ENCODE data around the gene ST6GALNAC3.

ST6GALNAC3 gene

DNA sequence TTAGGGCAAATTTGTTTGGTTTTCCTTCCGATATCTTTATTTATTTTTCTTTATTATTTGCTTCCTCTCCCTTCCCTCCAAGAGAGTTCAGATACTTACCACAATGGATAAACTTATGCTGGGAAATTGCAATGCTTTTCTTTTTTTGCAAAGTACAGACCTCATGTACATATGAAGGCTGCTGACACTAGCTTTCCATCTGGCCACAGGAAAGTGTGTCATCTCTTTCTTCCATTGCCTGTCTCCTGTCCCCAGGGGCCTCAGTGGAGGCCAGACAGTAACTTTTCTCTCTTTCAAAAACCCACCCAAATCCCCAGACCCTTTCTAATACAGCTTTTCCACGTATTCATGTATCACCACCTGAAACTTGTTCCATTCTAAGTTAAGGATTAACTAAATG is 73.9 kb downstream of the ST6GALNAC3 start:
- ChIA-PET CTCF (no interaction called here), POLR2A (no interaction called here)
- TF ChIP-seq, protein P1, sequence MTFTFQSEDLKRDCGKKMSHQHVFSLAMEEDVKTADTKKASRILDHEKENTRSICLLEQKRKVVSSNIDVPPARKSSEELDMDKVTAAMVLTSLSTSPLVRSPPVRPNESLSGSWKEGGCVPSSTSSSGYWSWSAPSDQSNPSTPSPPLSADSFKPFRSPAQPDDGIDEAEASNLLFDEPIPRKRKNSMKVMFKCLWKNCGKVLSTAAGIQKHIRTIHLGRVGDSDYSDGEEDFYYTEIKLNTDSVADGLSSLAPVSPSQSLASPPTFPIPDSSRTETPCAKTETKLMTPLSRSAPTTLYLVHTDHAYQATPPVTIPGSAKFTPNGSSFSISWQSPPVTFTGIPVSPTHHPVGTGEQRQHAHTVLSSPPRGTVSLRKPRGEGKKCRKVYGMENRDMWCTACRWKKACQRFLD (tag by site-specific recombination; IDR thresholded peaks at IDR 0.05), result no peak
- TF ChIP-seq TRIM28 (IDR thresholded peaks at IDR 0.05; ENCODE audit: borderline replicate concordance, low read length) (no peak), ZNF416 (tag by site-specific recombination; IDR thresholded peaks at IDR 0.05) (no peak), ZNF670 (tag by site-specific recombination; IDR thresholded peaks at IDR 0.05; ENCODE audit: low read depth) (no peak), BCL11A (tag by site-specific recombination; IDR thresholded peaks at IDR 0.05; ENCODE audit: low read depth) (no peak), ZBTB17 (tag by site-specific recombination; IDR thresholded peaks at IDR 0.05) (no peak), OSR2 (tag by site-specific recombination; IDR thresholded peaks at IDR 0.05) (no peak)
- H3K36me3 ChIP-seq (ENCODE audit: control insufficient read depth in 2 of 2, insufficient read depth in 1 of 2, low read length in 2 of 2), result no peaks in the 10 kb centered on the region
- no peak overlapping the region for H3K27ac ChIP-seq (ENCODE audit: extremely low read depth, low read depth, low read length)
- no peak overlapping the region for H3K4me3 ChIP-seq (ENCODE audit: low read depth, low read length)
- H3K9me3 ChIP-seq (ENCODE audit: control insufficient read depth, insufficient read depth, low read depth, low read length), result no peaks in the 10 kb centered on the region
- no peaks in the 10 kb centered on the region; the same call in 1 of the 2 replicates for H3K4me1 ChIP-seq (ENCODE audit: control insufficient read depth, insufficient read depth, low read length)

DNA sequence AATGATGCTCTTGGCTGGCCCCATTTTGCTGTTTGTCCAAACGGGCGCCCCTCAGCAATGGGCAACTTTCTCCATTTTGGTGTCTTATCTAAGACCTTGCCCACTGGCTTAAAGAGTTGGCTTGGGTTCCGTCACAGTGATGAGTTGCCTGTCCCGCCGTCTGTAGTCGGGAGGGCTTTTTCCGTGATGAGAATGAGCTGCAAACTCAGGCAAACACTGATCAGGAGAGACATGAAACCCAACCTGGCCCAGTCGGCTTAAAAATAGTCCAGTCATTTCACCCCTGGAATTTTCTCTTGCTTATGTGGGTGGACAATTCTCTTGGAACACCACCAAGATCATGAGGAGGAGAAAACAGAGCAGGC is 79.3 kb downstream of the ST6GALNAC3 start:
- no peak for TF ChIP-seq ATF2 (tag by site-specific recombination; IDR thresholded peaks at IDR 0.05; ENCODE audit: low read depth)
- no peak for TF ChIP-seq EGR2 (tag by site-specific recombination; IDR thresholded peaks at IDR 0.05; ENCODE audit: low read depth)
- TF ChIP-seq ZNF239 (tag by site-specific recombination; IDR thresholded peaks at IDR 0.05), result no peak
- no peak for TF ChIP-seq ZSCAN16 (tag by site-specific recombination; IDR thresholded peaks at IDR 0.05)
- TF ChIP-seq ZNF677 (tag by site-specific recombination; IDR thresholded peaks at IDR 0.05), result no peak
- TF ChIP-seq, protein P2, sequence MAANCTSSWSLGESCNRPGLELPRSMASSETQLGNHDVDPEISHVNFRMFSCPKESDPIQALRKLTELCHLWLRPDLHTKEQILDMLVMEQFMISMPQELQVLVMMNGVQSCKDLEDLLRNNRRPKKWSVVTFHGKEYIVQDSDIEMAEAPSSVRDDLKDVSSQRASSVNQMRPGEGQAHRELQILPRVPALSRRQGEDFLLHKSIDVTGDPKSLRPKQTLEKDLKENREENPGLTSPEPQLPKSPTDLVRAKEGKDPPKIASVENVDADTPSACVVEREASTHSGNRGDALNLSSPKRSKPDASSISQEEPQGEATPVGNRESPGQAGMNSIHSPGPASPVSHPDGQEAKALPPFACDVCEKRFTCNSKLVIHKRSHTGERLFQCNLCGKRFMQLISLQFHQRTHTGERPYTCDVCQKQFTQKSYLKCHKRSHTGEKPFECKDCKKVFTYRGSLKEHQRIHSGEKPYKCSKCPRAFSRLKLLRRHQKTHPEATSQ (tag by site-specific recombination; IDR thresholded peaks at IDR 0.05), result no peak
- no peak for TF ChIP-seq ZNF558 (tag by site-specific recombination; IDR thresholded peaks at IDR 0.05)
- TF ChIP-seq ZNF175 (tag by site-specific recombination; IDR thresholded peaks at IDR 0.05), result no peak
- TF ChIP-seq ZFP69B (tag by site-specific recombination; IDR thresholded peaks at IDR 0.05), result no peak
- TF ChIP-seq ZNF76 (tag by site-specific recombination; IDR thresholded peaks at IDR 0.05; ENCODE audit: borderline replicate concordance, low read depth), result no peak
- TF ChIP-seq TCF7L2 (IDR thresholded peaks at IDR 0.05; ENCODE audit: borderline replicate concordance, low read depth, low read length), result no peak
- TF ChIP-seq ZNF544 (tag by site-specific recombination; IDR thresholded peaks at IDR 0.05), result no peak
- TF ChIP-seq ZNF596 (tag by site-specific recombination; IDR thresholded peaks at IDR 0.05), result no peak
- no peak for TF ChIP-seq ZNF664 (tag by site-specific recombination; IDR thresholded peaks at IDR 0.05)
- no peak for TF ChIP-seq ZNF37A (tag by site-specific recombination; IDR thresholded peaks at IDR 0.05)
- TF ChIP-seq ZBTB20 (tag by site-specific recombination; IDR thresholded peaks at IDR 0.05), result no peak
- no peak overlapping the region for H3K27ac ChIP-seq (ENCODE audit: extremely low read depth, low read depth, low read length)
- ChIA-PET POLR2A (no interaction called here), CTCF (interaction anchor here (0.5 to 2.8 kb wide), 35 partner anchors 9 to 1509 kb away, joined by 3 to 15 read pairs (median 3); partner anchors contain the start of gene PIGK)
- no peaks in the 10 kb centered on the region for H3K4me1 ChIP-seq (ENCODE audit: control insufficient read depth, insufficient read depth, low read length)
- H3K9me3 ChIP-seq (ENCODE audit: control insufficient read depth, insufficient read depth, low read depth, low read length), result no peaks in the 10 kb centered on the region
- H3K4me3 ChIP-seq (ENCODE audit: low read depth, low read length), result no peak overlapping the region
- no peaks in the 10 kb centered on the region for H3K36me3 ChIP-seq (ENCODE audit: control insufficient read depth in 2 of 2, insufficient read depth in 1 of 2, low read length in 2 of 2)

Data from HEK293 (cell line).